H1 (cell line): ENCODE measurements around the gene TSEN34. TPM values are rescaled to one million over a fixed set of nuclear protein-coding genes. Genes with fewer than 3 reads are reported as not detected.

Experiments used
- CTCF ChIA-PET: fragments of 300-600 bp; sonication (Branson Sonifier 250); formaldehyde crosslinking; loops from one replicate; lab custom pipeline; 2021; ENCODE audit not compliant: partially characterized antibody; lab: Charles Lee
- POLR2A ChIA-PET: fragments of 300-600 bp; sonication (Branson Sonifier 250); formaldehyde crosslinking; loops from one replicate; lab custom pipeline; 2021; ENCODE audit warnings: inconsistent platforms; ENCODE audit not compliant: partially characterized antibody; lab: Charles Lee
- DNase-seq, 2 experiments: peaks; one replicate each; pipeline versions ENCODE4 v3.0.0 to v3.0.0-alpha.2; 2010 to 2022; ENCODE audit warnings: low spot score in 2 of 2, low read depth in 1 of 2, mixed read lengths in 1 of 2
- FAIRE-seq: peaks from 2 replicates; lab custom pipeline; 2011; peaks lifted over from hg19 to GRCh38; lab: Jason Lieb, UNC
- H2AFZ ChIP-seq: 2 replicates; pipeline ENCODE4 v1.8.1; 2012; ENCODE audit warnings: low read length, inconsistent platforms
- H2AK5ac ChIP-seq: 2 replicates; pipeline ENCODE4 v1.6.1; 2013; ENCODE audit warnings: low read depth, low read length
- H2BK120ac ChIP-seq: replicated peaks from 2 replicates; pipeline ENCODE3; 2013; ENCODE audit warnings: low read depth, low read length, inconsistent platforms
- H2BK12ac ChIP-seq: 2 replicates; pipeline ENCODE4 v1.6.1; 2013; ENCODE audit warnings: low read depth, low read length
- H2BK15ac ChIP-seq: 2 replicates; pipeline ENCODE4 v1.6.1; 2013; ENCODE audit warnings: low read length
- H2BK20ac ChIP-seq: 2 replicates; pipeline ENCODE4 v1.6.1; 2013; ENCODE audit warnings: low read length
- H2BK5ac ChIP-seq: 2 replicates; pipeline ENCODE4 v1.6.1; 2013; ENCODE audit warnings: low read depth, low read length
- H3K14ac ChIP-seq: 2 replicates; pipeline ENCODE4 v1.6.1; 2013; ENCODE audit warnings: inconsistent platforms; ENCODE audit not compliant: insufficient read length
- H3K18ac ChIP-seq: 2 replicates; pipeline ENCODE4 v1.6.1; 2013; ENCODE audit warnings: low read length; ENCODE audit errors: extremely low read depth
- H3K23ac ChIP-seq: 2 replicates; pipeline ENCODE4 v1.6.1; 2013; ENCODE audit warnings: inconsistent platforms; ENCODE audit not compliant: insufficient read length
- H3K23me2 ChIP-seq: 2 replicates; pipeline ENCODE4 v1.6.1; 2013; ENCODE audit warnings: low read depth, low read length
- H3K27ac ChIP-seq: 2 replicates; pipeline ENCODE4 v1.6.1; 2011; ENCODE audit warnings: low read depth, low read length, inconsistent platforms
- H3K27me3 ChIP-seq, 4 experiments: replicated peaks in 1 of 4; 1 replicate in 1 of 4; 2 replicates in 3 of 4; pipeline versions ENCODE4 v1.6.1 to v1.8.1; 2011 to 2013; ENCODE audit warnings: low read length in 3 of 4, mild to moderate bottlenecking in 3 of 4, inconsistent platforms in 2 of 4, mixed read lengths in 2 of 4, moderate library complexity in 1 of 4; ENCODE audit not compliant: control insufficient read depth in 3 of 4, insufficient read depth in 3 of 4; ENCODE audit errors: extremely low read depth in 1 of 4
- H3K36me3 ChIP-seq, 4 experiments: 2 replicates each; pipeline versions ENCODE4 v1.6.1 to v1.8.1; 2011 to 2013; ENCODE audit warnings: mild to moderate bottlenecking in 4 of 4, low read length in 3 of 4, moderate library complexity in 2 of 4, control low read depth in 1 of 4, inconsistent platforms in 1 of 4; ENCODE audit not compliant: insufficient read depth in 4 of 4, control insufficient read depth in 2 of 4
- H3K4ac ChIP-seq: replicated peaks from 2 replicates; pipeline ENCODE3; 2013; ENCODE audit warnings: low read length, low read depth, mixed read lengths, inconsistent platforms; ENCODE audit not compliant: insufficient read length
- H3K4me1 ChIP-seq, 4 experiments: replicated peaks in 1 of 4; 1 replicate in 1 of 4; 2 replicates in 3 of 4; pipeline versions ENCODE4 v1.6.1 to v1.8.1; 2011 to 2013; ENCODE audit warnings: low read length in 3 of 4, inconsistent platforms in 2 of 4, mixed read lengths in 1 of 4; ENCODE audit not compliant: insufficient read depth in 4 of 4, control insufficient read depth in 3 of 4
- H3K4me2 ChIP-seq, 2 experiments: 2 replicates each; pipeline versions ENCODE4 v1.6.1 to v1.8.1; 2011 to 2013; ENCODE audit warnings: low read depth in 2 of 2, low read length in 2 of 2, control low read depth in 1 of 2, inconsistent platforms in 1 of 2, mild to moderate bottlenecking in 1 of 2; ENCODE audit not compliant: insufficient read depth in 1 of 2
- H3K4me3 ChIP-seq, 4 experiments: fragments of 200-600, 300-600 bp in 1 of 4; sonication (generic), shearing (Covaris generic), sonication (Bioruptor Twin) in 1 of 4; 2 replicates each; pipeline versions ENCODE4 v1.5.1 to v1.8.1; 2011 to 2016; ENCODE audit warnings: low read length in 4 of 4, low read depth in 3 of 4, control low read depth in 2 of 4, inconsistent platforms in 2 of 4, mild to moderate bottlenecking in 2 of 4, mixed read lengths in 1 of 4, moderate library complexity in 1 of 4; ENCODE audit not compliant: insufficient read depth in 2 of 4; ENCODE audit errors: extremely low read depth in 1 of 4
- H3K56ac ChIP-seq: replicated peaks from 2 replicates; pipeline ENCODE3; 2013; ENCODE audit warnings: low read depth, mild to moderate bottlenecking, mixed read lengths, low read length, inconsistent platforms; ENCODE audit not compliant: insufficient read length
- H3K79me1 ChIP-seq: 2 replicates; pipeline ENCODE4 v1.6.1; 2013; ENCODE audit warnings: low read depth, low read length, control low read depth
- H3K79me2 ChIP-seq, 2 experiments: 2 replicates each; pipeline versions ENCODE4 v1.6.1 to v1.8.1; 2012 to 2013; ENCODE audit warnings: low read length in 2 of 2, mild to moderate bottlenecking in 2 of 2, inconsistent platforms in 1 of 2; ENCODE audit not compliant: insufficient read depth in 2 of 2, control insufficient read depth in 1 of 2
- H3K9ac ChIP-seq, 4 experiments: replicated peaks in 1 of 4; 1 replicate in 1 of 4; 2 replicates in 3 of 4; pipeline versions ENCODE4 v1.6.1 to v1.8.1; 2011 to 2013; ENCODE audit warnings: low read depth in 3 of 4, low read length in 3 of 4, control low read depth in 2 of 4, mild to moderate bottlenecking in 2 of 4, moderate library complexity in 2 of 4, inconsistent platforms in 1 of 4; ENCODE audit errors: extremely low read depth in 1 of 4
- H3K9me3 ChIP-seq, 2 experiments: 2 replicates each; pipeline versions ENCODE4 v1.6.1 to v1.8.1; 2012 to 2013; ENCODE audit warnings: mild to moderate bottlenecking in 2 of 2, moderate library complexity in 2 of 2, control low read depth in 1 of 2, inconsistent platforms in 1 of 2, low read depth in 1 of 2, low read length in 1 of 2, mixed read lengths in 1 of 2; ENCODE audit not compliant: insufficient read depth in 2 of 2
- H4K20me1 ChIP-seq, 2 experiments: replicated peaks in 1 of 2; 2 replicates each; pipeline versions ENCODE3 to v1.8.1; 2011 to 2013; ENCODE audit warnings: inconsistent platforms in 2 of 2, low read length in 2 of 2, mild to moderate bottlenecking in 1 of 2; ENCODE audit not compliant: insufficient read depth in 2 of 2, control insufficient read depth in 1 of 2
- H4K5ac ChIP-seq: 2 replicates; pipeline ENCODE4 v1.6.1; 2013; ENCODE audit warnings: low read length, low read depth, mixed read lengths, inconsistent platforms; ENCODE audit not compliant: insufficient read length
- H4K8ac ChIP-seq: 2 replicates; pipeline ENCODE4 v1.8.0; 2013; ENCODE audit warnings: mild to moderate bottlenecking, moderate library complexity, low read length, inconsistent platforms; ENCODE audit not compliant: insufficient read depth; ENCODE audit errors: extremely low read depth
- H4K91ac ChIP-seq: replicated peaks from 2 replicates; pipeline ENCODE3; 2013; ENCODE audit warnings: low read length, mixed read lengths, inconsistent platforms; ENCODE audit not compliant: insufficient read length
- BCL11A ChIP-seq, 2 experiments: IDR thresholded peaks; one replicate each; pipeline ENCODE4 v1.6.1; 2011; ENCODE audit warnings: low read depth in 2 of 2, low read length in 2 of 2, mild to moderate bottlenecking in 2 of 2
- CHD2 ChIP-seq: IDR thresholded peaks from 2 replicates; pipeline ENCODE4 v1.6.1; 2012; ENCODE audit warnings: low read length, improper control_type of control experiment
- CTBP2 ChIP-seq: IDR thresholded peaks from 2 replicates; pipeline ENCODE4 v1.7.0; 2011; ENCODE audit warnings: borderline replicate concordance, mild to moderate bottlenecking, moderate library complexity, mixed read lengths, low read length; ENCODE audit not compliant: insufficient read depth, insufficient read length
- CTCF ChIP-seq, 3 experiments: IDR thresholded peaks; 1 replicate in 2 of 3; 2 replicates in 1 of 3; pipeline versions ENCODE4 v1.5.1 to v1.6.1; 2011; ENCODE audit warnings: low read length in 3 of 3, mild to moderate bottlenecking in 3 of 3, inconsistent platforms in 2 of 3, low read depth in 1 of 3, moderate library complexity in 1 of 3; ENCODE audit not compliant: insufficient read depth in 1 of 3; ENCODE audit errors: control extremely low read depth in 1 of 3
- JUND ChIP-seq: IDR thresholded peaks from 2 replicates; pipeline ENCODE4 v1.6.1; 2011; ENCODE audit warnings: mild to moderate bottlenecking, improper control_type of control experiment, low read length
- MAFK ChIP-seq: IDR thresholded peaks from 2 replicates; pipeline ENCODE4 v1.6.1; 2012; ENCODE audit warnings: low read depth, mild to moderate bottlenecking, improper control_type of control experiment, low read length
- NANOG ChIP-seq: IDR thresholded peaks from 2 replicates; pipeline ENCODE4 v1.6.1; 2011; ENCODE audit warnings: low read length, low read depth, mild to moderate bottlenecking, inconsistent platforms; ENCODE audit not compliant: insufficient read depth, poor library complexity, severe bottlenecking
- SIN3A ChIP-seq, 2 experiments: IDR thresholded peaks in 1 of 2; conservative IDR thresholded peaks in 1 of 2; 2 replicates each; pipeline ENCODE4 v1.6.1; 2011 to 2012; ENCODE audit warnings: low read length in 2 of 2, improper control_type of control experiment in 1 of 2, low read depth in 1 of 2, mild to moderate bottlenecking in 1 of 2
- SUZ12 ChIP-seq: fragments of 200-600 bp; sonication (generic); IDR thresholded peaks from 2 replicates; pipeline ENCODE4 v1.6.1; 2012; ENCODE audit warnings: mild to moderate bottlenecking, inconsistent platforms, low read length, moderate library complexity, mixed read lengths
- WGBS, 2 experiments: shearing (Covaris generic) in 1 of 2; methylation state at CpG; one replicate each; pipeline versions ENCODE4 v1.1.6 to v1.1.7; 2013 to 2015; ENCODE audit warnings: low lambda C conversion rate in 2 of 2, mixed read lengths in 2 of 2, inconsistent platforms in 1 of 2, low coverage in 1 of 2, missing lambda C conversion rate in 1 of 2; ENCODE audit not compliant: insufficient replicate concordance in 2 of 2, insufficient coverage in 1 of 2, insufficient read length in 1 of 2; ENCODE audit errors: extremely low coverage in 1 of 2, missing lambda C conversion rate in 1 of 2; 5-methylcytosine and 5-hydroxymethylcytosine counted together
- polyA plus RNA-seq, 7 experiments: library from polyadenylated mRNA; depleted of rRNA in 3 of 7; stranded (reverse) in 5 of 7; unstranded in 2 of 7; fragments of >200 nt in 5 of 7; fragments of 200-250 nt in 2 of 7; gene quantifications; 1 replicate in 5 of 7; 2 replicates in 1 of 7; 4 replicates in 1 of 7; pipeline versions ENCODE4 v1.2.1 to v1.2.3, GENCODE V29; 2011 to 2013; ENCODE audit warnings: missing spikeins in 2 of 7, mixed read lengths in 2 of 7
- total RNA-seq: library from RNA; stranded (reverse); fragmentation: NEBNext Ultra II Directional; extraction: Animal tissue kit (Norgen Biotek cat#: 25700); gene quantifications from 2 replicates; pipeline ENCODE4 v1.2.1, GENCODE V29; 2021

Gene TSEN34
- total and polyA plus RNA-seq, 2 of the 8 experiments (the other 6 are each of a cell fraction or from before 2014, with no cell fraction given): 22.5 to 52.3 TPM

- Histone ChIP-seq H3K9me3 (no peaks in the 10 kb centered on the region), H3K18ac (no peak overlapping the region), H4K5ac (no peak overlapping the region), H3K36me3 (peaks cover 6 to 11% (median 7%) of the 10 kb centered on the region in 4 experiments; a peak in 6 of 8 replicates), H3K4me3 (no peak overlapping the region), H2BK120ac (no peak overlapping the region), H2AK5ac (no peak overlapping the region), H3K23me2 (no peaks in the 10 kb centered on the region; the same call in 1 of the 2 replicates), H3K4ac (no peak overlapping the region), H3K9ac (peak overlapping the region in 1 of 4 experiments; percentile 15; a peak in 2 of 7 replicates), H3K4me1 (peaks cover 0 to 7% (median 3%) of the 10 kb centered on the region in 4 experiments; a peak in 5 of 7 replicates), H4K91ac (no peak overlapping the region), H3K14ac (no peak overlapping the region), H3K79me1 (no peaks in the 10 kb centered on the region), H2BK15ac (no peak overlapping the region), H3K23ac (no peak overlapping the region), H4K20me1 (peaks cover 12 to 13% of the 10 kb centered on the region in 2 experiments), H2BK5ac (no peak overlapping the region), H3K79me2 (no peaks in the 10 kb centered on the region), H2AFZ (no peak overlapping the region), H3K27ac (peak overlapping the region; percentile 35; the same call in 1 of the 2 replicates), H3K4me2 (no peak overlapping the region), H2BK12ac (no peak overlapping the region), H4K8ac (no peak overlapping the region), H2BK20ac (no peak overlapping the region), H3K27me3 (no peaks in the 10 kb centered on the region), H3K56ac (no peak overlapping the region)
- DNase-seq (no peak), FAIRE-seq (no peak)
- POLR2A ChIA-PET: interaction anchor here (0.6 to 28.7 kb wide), 9 partner anchors 8 to 270 kb away, joined by 3 to 909 read pairs (median 4); partner anchors contain the start of genes CNOT3, LENG8, MBOAT7 and RPS9
- WGBS, 2 experiments: 80% methylated on average over 10 of the region's 10 CpGs; no CpG with 5 or more reads in 1 of the 2 experiments
- CTCF ChIA-PET: interaction anchor here (0.8 to 1.9 kb wide), 13 partner anchors 9 to 269 kb away, joined by 3 to 7 read pairs (median 4); partner anchors contain the start of genes CNOT3, LENG1, LENG8 and MBOAT7
- TF ChIP-seq SUZ12: no peak
- TF ChIP-seq CTBP2: no peak
- no peak for TF ChIP-seq JUND
- TF ChIP-seq CTCF (IDR thresholded peaks at IDR 0.05; ENCODE audit: control extremely low read depth in 1 of 3, insufficient read depth in 1 of 3, low read depth in 1 of 3, low read length in 3 of 3): no peak
- TF ChIP-seq MAFK: no peak
- no peak for TF ChIP-seq BCL11A (IDR thresholded peaks at IDR 0.05; ENCODE audit: low read depth in 2 of 2, low read length in 2 of 2)
- TF ChIP-seq NANOG: no peak
- TF ChIP-seq SIN3A (conservative IDR thresholded peaks at IDR 0.05 in 1 of 2, IDR thresholded peaks at IDR 0.05 in 1 of 2; ENCODE audit: low read depth in 1 of 2, low read length in 2 of 2): no peak
- TF ChIP-seq CHD2: no peak
These were observed 11.8 kb upstream of the TSEN34 start for GRCh38 chr19:54179262-54179852.
